HG02943 (cell line): ENCODE data around the gene MAP3K15.

Source experiments
- ATAC-seq: cut with Tn5 transposase; IDR thresholded peaks from one replicate; pipeline ENCODE4 v1.9.1; 2021; ENCODE audit warnings: mild to moderate bottlenecking, low read depth, moderate library complexity; ENCODE audit not compliant: unreplicated experiment

Gene MAP3K15

GRCh38 chrX:19514791-19515614 is at the start of gene MAP3K15:
Gene MAP3K15, minus strand, starts transcription at chrX:19515508. Its CDS starts 247 bp downstream, at chrX:19515261.
- ATAC-seq: no peak

GRCh38 chrX:19564606-19565005 is 49.3 kb upstream of the MAP3K15 start:
- no peak for ATAC-seq

- no peak for ATAC-seq
These were observed 48.4 kb upstream of the MAP3K15 start for GRCh38 chrX:19563746-19564145.

- ATAC-seq: no peak
These were observed 48.0 kb upstream of the MAP3K15 start for GRCh38 chrX:19563327-19563726.

- no peak for ATAC-seq
These were observed 45.3 kb upstream of the MAP3K15 start for GRCh38 chrX:19560611-19561010.

- ATAC-seq: no peak
These were observed 42.5 kb upstream of the MAP3K15 start for GRCh38 chrX:19557822-19558221.

- ATAC-seq: no peak
These were observed 40.9 kb upstream of the MAP3K15 start for GRCh38 chrX:19556202-19556601.

GRCh38 chrX:19555683-19556082 is 40.4 kb upstream of the MAP3K15 start:
- ATAC-seq: no peak

- no peak for ATAC-seq
These were observed 39.9 kb upstream of the MAP3K15 start for GRCh38 chrX:19555236-19555635.

- no peak for ATAC-seq
These were observed 39.5 kb upstream of the MAP3K15 start for GRCh38 chrX:19554786-19555185.

GRCh38 chrX:19552793-19553192 is 37.5 kb upstream of the MAP3K15 start:
- ATAC-seq: no peak

GRCh38 chrX:19549838-19550237 is 34.5 kb upstream of the MAP3K15 start:
- no peak for ATAC-seq

GRCh38 chrX:19548934-19549333 is 33.6 kb upstream of the MAP3K15 start:
- ATAC-seq: no peak

GRCh38 chrX:19548279-19548678 is 33.0 kb upstream of the MAP3K15 start:
- no peak for ATAC-seq

GRCh38 chrX:19545651-19546050 is 30.3 kb upstream of the MAP3K15 start:
- ATAC-seq: no peak

GRCh38 chrX:19544693-19545305 is 29.5 kb upstream of the MAP3K15 start:
- ATAC-seq: no peak

GRCh38 chrX:19543951-19544381 is 28.7 kb upstream of the MAP3K15 start:
- ATAC-seq: no peak

- no peak for ATAC-seq
These were observed 27.9 kb upstream of the MAP3K15 start for GRCh38 chrX:19543020-19543715.

GRCh38 chrX:19541931-19542330 is 26.6 kb upstream of the MAP3K15 start:
- ATAC-seq: no peak

GRCh38 chrX:19541196-19541595 is 25.9 kb upstream of the MAP3K15 start:
- no peak for ATAC-seq

- ATAC-seq: no peak
These were observed 24.8 kb upstream of the MAP3K15 start for GRCh38 chrX:19540076-19540475.
